ENCODE results near the gene GLS. TPM values are rescaled to one million over a fixed set of nuclear protein-coding genes. Genes with fewer than 3 reads are reported as not detected.

The GLS gene
- total and polyA plus RNA-seq, 2 donors (not counting 3 experiments of a cell fraction or from before 2014, with no cell fraction given) = 49.0 to 183 TPM

GRCh38 chr2:190982262-190983034 lies 101.8 kb downstream of the GLS start:
- ChIA-PET CTCF (no interaction called here), POLR2A (no interaction called here)
- Histone ChIP-seq H3K4me1 (ENCODE audit: control insufficient read depth, extremely low read depth, insufficient read depth, low read length) (peaks cover 60% of the 10 kb centered on the region), H3K27ac (ENCODE audit: insufficient read depth, low read depth, low read length) (no peak overlapping the region), H4K20me1 (replicated peaks; ENCODE audit: control insufficient read depth, extremely low read depth, insufficient read depth, low read length) (no peaks in the 10 kb centered on the region), H3K9me1 (replicated peaks; ENCODE audit: control insufficient read depth, extremely low read depth, insufficient read depth, low read length) (no peaks in the 10 kb centered on the region), H3K4me2 (ENCODE audit: insufficient read depth, low read length) (no peak overlapping the region), H3K9ac (replicated peaks; ENCODE audit: extremely low read depth, insufficient read depth, low read length) (no peak overlapping the region), H3K79me2 (ENCODE audit: control insufficient read depth, insufficient read depth, low read length) (no peaks in the 10 kb centered on the region), H3K4me3 (replicated peaks in 1 of 3; ENCODE audit: insufficient read depth in 1 of 3, low read depth in 1 of 3, low read length in 3 of 3) (no peak overlapping the region), H3K9me3 (replicated peaks; ENCODE audit: control insufficient read depth, insufficient read depth, low read length) (no peaks in the 10 kb centered on the region), H2AFZ (ENCODE audit: low read depth, low read length) (no peak overlapping the region), H3K27me3 (ENCODE audit: control insufficient read depth in 2 of 2, insufficient read depth in 2 of 2, low read length in 2 of 2) (no peaks in the 10 kb centered on the region), H3K36me3 (ENCODE audit: control insufficient read depth in 2 of 2, extremely low read depth in 1 of 2, insufficient read depth in 2 of 2, low read length in 2 of 2) (peaks cover 10 to 41% of the 10 kb centered on the region in 2 experiments)
- dilution Hi-C loops (cut with MboI; ENCODE audit: extremely low pct_ligation_motif_present, low sequenced_read_pairs) = no loop called here
- no TSS peak for BruUV-seq (replicated peaks)
- intact Hi-C loops (cut with micrococcal nuclease) = loop anchor here (5.0 kb wide), 1 partner anchor 300 kb away; no protein-coding TSS in a partner anchor
- no peak for FAIRE-seq
- TF ChIP-seq MAX (IDR thresholded peaks at IDR 0.05; ENCODE audit: insufficient read depth, insufficient read length) = no peak
- TF ChIP-seq POLR2A (IDR thresholded peaks at IDR 0.05; ENCODE audit: low read depth, low read length) = no peak
- no peak for TF ChIP-seq EZH2 (IDR thresholded peaks at IDR 0.05; ENCODE audit: borderline replicate concordance, low read depth, low read length, severe bottlenecking)
- TF ChIP-seq GATA2 (IDR thresholded peaks at IDR 0.05; ENCODE audit: insufficient read depth, insufficient read length, low read depth, low read length) = no peak
- no peak for TF ChIP-seq MYC (IDR thresholded peaks at IDR 0.05; ENCODE audit: low read depth, low read length)
- TF ChIP-seq POLR2AphosphoS5 (IDR thresholded peaks at IDR 0.05; ENCODE audit: insufficient read depth, low read depth, low read length) = no peak
- TF ChIP-seq CTCF (IDR thresholded peaks at IDR 0.05; ENCODE audit: extremely low read depth in 1 of 2, insufficient read depth in 1 of 2, low read depth in 1 of 2, low read length in 2 of 2) = no peak
- TF ChIP-seq JUN (IDR thresholded peaks at IDR 0.05; ENCODE audit: borderline replicate concordance, insufficient read depth, insufficient read length, low read depth) = no peak
- no peak for TF ChIP-seq FOS (IDR thresholded peaks at IDR 0.05; ENCODE audit: borderline replicate concordance, insufficient read depth, low read length)
- no peak for DNase-seq (ENCODE audit: low read depth, low spot score)

Measured in endothelial cell of umbilical vein (primary cell).